ENCODE data around the gene SPSB4. TPM values are rescaled to one million over a fixed set of nuclear protein-coding genes. Genes with fewer than 3 reads are reported as not detected.

Gene SPSB4
- total and polyA plus RNA-seq, 2 of the 13 experiments (the other 11 are each of a cell fraction or from before 2014, with no cell fraction given): not detected

DNA sequence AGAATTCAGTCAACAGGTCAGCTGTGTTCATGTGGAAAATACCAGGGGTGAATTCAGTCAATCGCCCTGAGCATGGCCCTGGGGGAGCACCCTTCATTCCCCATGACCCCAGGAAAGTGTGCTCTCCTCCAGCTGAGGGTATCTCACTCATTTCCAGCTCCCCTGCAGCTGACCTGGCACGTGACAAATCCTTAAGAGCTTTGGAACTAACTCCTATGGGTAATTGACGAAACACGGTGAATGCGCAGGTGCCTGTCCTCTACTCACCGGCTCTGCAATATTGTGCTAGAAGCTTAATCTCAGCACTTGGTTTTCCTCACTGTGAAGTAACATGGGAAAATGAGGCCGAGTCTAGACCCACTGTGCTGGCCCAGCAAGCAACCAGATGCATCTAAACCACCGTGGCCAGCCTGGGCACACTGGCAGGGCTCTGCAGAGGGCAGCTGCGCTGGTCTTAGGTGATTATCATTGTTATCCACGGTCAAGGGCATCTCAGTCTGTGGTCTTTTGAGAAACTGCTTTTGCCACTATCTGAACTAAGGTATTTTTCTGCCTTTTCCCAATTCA is 63.1 kb downstream of the SPSB4 start:
- FAIRE-seq (no peak), ATAC-seq (no peak), DNase-seq (ENCODE audit: low spot score) (no peak)
- Histone ChIP-seq H2AFZ (ENCODE audit: low read length) (no peak overlapping the region), H3K27me3 (ENCODE audit: control insufficient read depth in 1 of 2, insufficient read depth in 2 of 2, low read length in 2 of 2) (peaks cover 0 to 3% of the 10 kb centered on the region in 2 experiments; a peak in 1 of 5 replicates), H3K36me3 (replicated peaks in 1 of 2; ENCODE audit: control insufficient read depth in 1 of 2, insufficient read depth in 2 of 2, low read length in 2 of 2) (no peaks in the 10 kb centered on the region), H3K79me2 (ENCODE audit: insufficient read depth, low read length) (no peaks in the 10 kb centered on the region), H3K4me2 (ENCODE audit: low read depth, low read length) (no peak overlapping the region), H3K27ac (ENCODE audit: extremely low read length, insufficient read depth, low read length) (no peak overlapping the region), H3K4me3 (replicated peaks in 1 of 3; ENCODE audit: insufficient read depth in 1 of 3, low read depth in 2 of 3, low read length in 3 of 3) (no peak overlapping the region), H4K20me1 (ENCODE audit: insufficient read depth, low read length) (no peaks in the 10 kb centered on the region), H3K9ac (ENCODE audit: insufficient read depth, low read depth, low read length) (no peak overlapping the region), H3K4me1 (ENCODE audit: insufficient read depth, low read length) (no peaks in the 10 kb centered on the region), H3K9me3 (ENCODE audit: low read length) (no peaks in the 10 kb centered on the region)
- intact Hi-C loops (cut with micrococcal nuclease; ENCODE audit: unreplicated experiment): no loop called here
- ChIA-PET POLR2A (no interaction called here), CTCF (ENCODE audit: low intra/inter-chr PET ratio, low total read pairs) (no interaction called here)
- BruUV-seq (replicated peaks): no TSS peak
- in situ Hi-C loops (cut with HindIII; ENCODE audit: extremely low pct_ligation_motif_present, low pct_unique_long_range_greater_than_20kb): no loop called here
- 40% methylated on average over 9 of the region's 10 CpGs for WGBS (ENCODE audit: low lambda C conversion rate)
- TF ChIP-seq AGO2 (optimal IDR thresholded peaks at IDR 0.05; ENCODE audit: low read depth, low read length) (no peak), SMAD1 (CRISPR knock-in tag; IDR thresholded peaks at IDR 0.05; ENCODE audit: borderline replicate concordance, low read depth) (no peak), ZNF891 (CRISPR knock-in tag; IDR thresholded peaks at IDR 0.05) (no peak), HNRNPK (IDR thresholded peaks at IDR 0.05; ENCODE audit: low read depth, low read length, poor library complexity, severe bottlenecking) (no peak), TOPORS (CRISPR knock-in tag; IDR thresholded peaks at IDR 0.05) (no peak), ELF3 (CRISPR knock-in tag; IDR thresholded peaks at IDR 0.05) (no peak), IRF2 (CRISPR knock-in tag; IDR thresholded peaks at IDR 0.05) (no peak), NFYC (CRISPR knock-in tag; IDR thresholded peaks at IDR 0.05) (no peak), FOXC1 (CRISPR knock-in tag; IDR thresholded peaks at IDR 0.05; ENCODE audit: borderline replicate concordance) (no peak), ZNF260 (CRISPR knock-in tag; IDR thresholded peaks at IDR 0.05; ENCODE audit: borderline replicate concordance, low read depth) (no peak), ZNF557 (CRISPR knock-in tag; IDR thresholded peaks at IDR 0.05) (no peak), ZNF724P (CRISPR knock-in tag; IDR thresholded peaks at IDR 0.05; ENCODE audit: borderline replicate concordance) (no peak), KDM2A (CRISPR knock-in tag; IDR thresholded peaks at IDR 0.05; ENCODE audit: borderline replicate concordance, low read depth) (no peak), ZNF432 (CRISPR knock-in tag; IDR thresholded peaks at IDR 0.05; ENCODE audit: borderline replicate concordance) (no peak)
- TF ChIP-seq, protein P1, sequence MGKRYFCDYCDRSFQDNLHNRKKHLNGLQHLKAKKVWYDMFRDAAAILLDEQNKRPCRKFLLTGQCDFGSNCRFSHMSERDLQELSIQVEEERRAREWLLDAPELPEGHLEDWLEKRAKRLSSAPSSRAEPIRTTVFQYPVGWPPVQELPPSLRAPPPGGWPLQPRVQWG (CRISPR knock-in tag; IDR thresholded peaks at IDR 0.05; ENCODE audit: borderline replicate concordance, low read depth): no peak
- TF ChIP-seq, protein P2, sequence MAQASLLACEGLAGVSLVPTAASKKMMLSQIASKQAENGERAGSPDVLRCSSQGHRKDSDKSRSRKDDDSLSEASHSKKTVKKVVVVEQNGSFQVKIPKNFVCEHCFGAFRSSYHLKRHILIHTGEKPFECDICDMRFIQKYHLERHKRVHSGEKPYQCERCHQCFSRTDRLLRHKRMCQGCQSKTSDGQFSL (CRISPR knock-in tag; IDR thresholded peaks at IDR 0.05): no peak
- TF ChIP-seq, protein P3, sequence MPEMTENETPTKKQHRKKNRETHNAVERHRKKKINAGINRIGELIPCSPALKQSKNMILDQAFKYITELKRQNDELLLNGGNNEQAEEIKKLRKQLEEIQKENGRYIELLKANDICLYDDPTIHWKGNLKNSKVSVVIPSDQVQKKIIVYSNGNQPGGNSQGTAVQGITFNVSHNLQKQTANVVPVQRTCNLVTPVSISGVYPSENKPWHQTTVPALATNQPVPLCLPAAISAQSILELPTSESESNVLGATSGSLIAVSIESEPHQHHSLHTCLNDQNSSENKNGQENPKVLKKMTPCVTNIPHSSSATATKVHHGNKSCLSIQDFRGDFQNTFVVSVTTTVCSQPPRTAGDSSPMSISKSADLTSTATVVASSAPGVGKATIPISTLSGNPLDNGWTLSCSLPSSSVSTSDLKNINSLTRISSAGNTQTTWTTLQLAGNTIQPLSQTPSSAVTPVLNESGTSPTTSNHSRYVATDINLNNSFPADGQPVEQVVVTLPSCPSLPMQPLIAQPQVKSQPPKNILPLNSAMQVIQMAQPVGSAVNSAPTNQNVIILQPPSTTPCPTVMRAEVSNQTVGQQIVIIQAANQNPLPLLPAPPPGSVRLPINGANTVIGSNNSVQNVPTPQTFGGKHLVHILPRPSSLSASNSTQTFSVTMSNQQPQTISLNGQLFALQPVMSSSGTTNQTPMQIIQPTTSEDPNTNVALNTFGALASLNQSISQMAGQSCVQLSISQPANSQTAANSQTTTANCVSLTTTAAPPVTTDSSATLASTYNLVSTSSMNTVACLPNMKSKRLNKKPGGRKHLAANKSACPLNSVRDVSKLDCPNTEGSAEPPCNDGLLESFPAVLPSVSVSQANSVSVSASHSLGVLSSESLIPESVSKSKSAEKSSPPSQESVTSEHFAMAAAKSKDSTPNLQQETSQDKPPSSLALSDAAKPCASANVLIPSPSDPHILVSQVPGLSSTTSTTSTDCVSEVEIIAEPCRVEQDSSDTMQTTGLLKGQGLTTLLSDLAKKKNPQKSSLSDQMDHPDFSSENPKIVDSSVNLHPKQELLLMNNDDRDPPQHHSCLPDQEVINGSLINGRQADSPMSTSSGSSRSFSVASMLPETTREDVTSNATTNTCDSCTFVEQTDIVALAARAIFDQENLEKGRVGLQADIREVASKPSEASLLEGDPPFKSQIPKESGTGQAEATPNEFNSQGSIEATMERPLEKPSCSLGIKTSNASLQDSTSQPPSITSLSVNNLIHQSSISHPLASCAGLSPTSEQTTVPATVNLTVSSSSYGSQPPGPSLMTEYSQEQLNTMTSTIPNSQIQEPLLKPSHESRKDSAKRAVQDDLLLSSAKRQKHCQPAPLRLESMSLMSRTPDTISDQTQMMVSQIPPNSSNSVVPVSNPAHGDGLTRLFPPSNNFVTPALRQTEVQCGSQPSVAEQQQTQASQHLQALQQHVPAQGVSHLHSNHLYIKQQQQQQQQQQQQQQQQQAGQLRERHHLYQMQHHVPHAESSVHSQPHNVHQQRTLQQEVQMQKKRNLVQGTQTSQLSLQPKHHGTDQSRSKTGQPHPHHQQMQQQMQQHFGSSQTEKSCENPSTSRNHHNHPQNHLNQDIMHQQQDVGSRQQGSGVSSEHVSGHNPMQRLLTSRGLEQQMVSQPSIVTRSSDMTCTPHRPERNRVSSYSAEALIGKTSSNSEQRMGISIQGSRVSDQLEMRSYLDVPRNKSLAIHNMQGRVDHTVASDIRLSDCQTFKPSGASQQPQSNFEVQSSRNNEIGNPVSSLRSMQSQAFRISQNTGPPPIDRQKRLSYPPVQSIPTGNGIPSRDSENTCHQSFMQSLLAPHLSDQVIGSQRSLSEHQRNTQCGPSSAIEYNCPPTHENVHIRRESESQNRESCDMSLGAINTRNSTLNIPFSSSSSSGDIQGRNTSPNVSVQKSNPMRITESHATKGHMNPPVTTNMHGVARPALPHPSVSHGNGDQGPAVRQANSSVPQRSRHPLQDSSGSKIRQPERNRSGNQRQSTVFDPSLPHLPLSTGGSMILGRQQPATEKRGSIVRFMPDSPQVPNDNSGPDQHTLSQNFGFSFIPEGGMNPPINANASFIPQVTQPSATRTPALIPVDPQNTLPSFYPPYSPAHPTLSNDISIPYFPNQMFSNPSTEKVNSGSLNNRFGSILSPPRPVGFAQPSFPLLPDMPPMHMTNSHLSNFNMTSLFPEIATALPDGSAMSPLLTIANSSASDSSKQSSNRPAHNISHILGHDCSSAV (CRISPR knock-in tag; IDR thresholded peaks at IDR 0.05; ENCODE audit: borderline replicate concordance): no peak
